GM21737 (cell line): ENCODE data around the gene GGCT.

ENCODE experiments used
- ATAC-seq: cut with Tn5 transposase; IDR thresholded peaks from one replicate; pipeline ENCODE4 v1.9.1; 2021; ENCODE audit warnings: mild to moderate bottlenecking, moderate library complexity; ENCODE audit not compliant: unreplicated experiment

Gene GGCT

DNA sequence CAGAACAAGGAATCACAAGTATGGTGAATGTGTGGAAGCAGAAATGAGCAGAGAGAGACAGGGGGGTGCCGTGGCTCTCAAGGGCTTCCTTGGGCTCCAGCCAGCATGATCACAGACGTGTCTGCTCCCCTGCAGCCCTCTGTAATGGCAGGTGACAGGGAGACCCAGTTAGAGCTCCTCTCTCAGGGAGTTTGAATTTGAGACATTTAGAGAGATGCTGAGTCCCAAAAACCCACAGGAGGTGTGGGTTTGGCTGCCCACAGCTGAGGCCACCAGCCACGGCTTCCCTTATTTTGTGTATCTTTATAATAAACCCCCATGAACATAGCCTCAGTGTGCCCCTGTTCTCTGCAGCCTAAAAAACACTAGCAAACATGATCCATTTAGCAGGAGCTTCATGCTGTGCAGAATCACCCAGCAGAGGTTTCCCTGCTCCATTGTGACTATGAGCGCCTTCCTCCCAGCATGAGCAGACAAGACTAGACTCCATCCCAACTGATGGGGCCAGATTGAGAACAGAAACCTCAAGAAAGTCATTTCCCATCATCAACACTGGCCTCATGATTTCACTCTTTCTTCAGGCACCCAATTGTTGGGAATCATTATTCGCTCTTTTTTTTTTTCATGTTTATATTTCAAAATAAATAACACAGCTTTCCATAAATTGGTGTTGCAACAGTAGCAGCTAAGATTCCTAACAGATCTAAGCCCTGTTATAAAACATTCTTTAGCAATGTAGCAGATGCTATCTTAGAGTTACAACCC, 39.4 kb downstream of the GGCT start:
- ATAC-seq = no peak

- no peak for ATAC-seq
Measured at GRCh38 chr7:30464231-30464671, 40.4 kb downstream of the GGCT start.

DNA sequence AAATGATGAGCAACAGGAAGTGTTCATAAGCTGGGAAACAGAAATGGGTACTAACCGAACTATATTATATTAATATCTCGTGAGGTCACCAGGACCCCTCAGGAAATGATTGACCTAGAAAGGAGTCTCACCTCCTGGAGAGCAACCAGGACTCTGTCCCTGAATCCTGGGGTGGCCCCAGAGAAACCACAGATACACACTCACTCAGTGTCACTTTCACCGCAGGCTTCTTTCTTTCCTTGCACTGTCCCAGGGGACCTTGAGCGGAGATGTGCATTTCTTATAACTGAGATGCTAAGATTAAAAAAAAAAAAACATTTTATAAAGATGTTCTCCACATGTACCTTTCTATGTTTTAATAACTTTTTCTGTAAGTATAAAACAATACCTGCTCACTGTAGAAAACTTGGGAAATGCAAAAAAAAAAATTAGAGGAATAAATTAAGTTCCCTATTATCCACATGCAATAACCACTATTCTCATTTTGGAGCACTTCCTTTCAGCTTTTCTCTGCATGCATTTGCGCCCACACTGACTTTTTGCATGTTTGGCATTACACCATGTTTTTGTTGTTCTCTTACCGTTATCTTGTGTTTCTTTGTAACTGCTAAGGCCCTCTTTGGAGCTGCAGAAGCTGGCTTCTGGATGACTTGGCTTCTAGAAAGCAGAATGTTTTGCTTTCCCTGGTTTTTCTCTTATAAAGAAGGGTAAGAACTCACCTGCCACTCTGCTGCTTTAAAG, 41.1 kb downstream of the GGCT start:
- peak; percentile 84 for ATAC-seq

GRCh38 chr7:30462179-30462578, 42.5 kb downstream of the GGCT start:
- no peak for ATAC-seq

- ATAC-seq = no peak
Measured at GRCh38 chr7:30460246-30460633, 44.4 kb downstream of the GGCT start.

- ATAC-seq = no peak
Measured at GRCh38 chr7:30459591-30460245, 44.9 kb downstream of the GGCT start.

GRCh38 chr7:30458311-30458710, 46.3 kb downstream of the GGCT start:
- no peak for ATAC-seq

DNA sequence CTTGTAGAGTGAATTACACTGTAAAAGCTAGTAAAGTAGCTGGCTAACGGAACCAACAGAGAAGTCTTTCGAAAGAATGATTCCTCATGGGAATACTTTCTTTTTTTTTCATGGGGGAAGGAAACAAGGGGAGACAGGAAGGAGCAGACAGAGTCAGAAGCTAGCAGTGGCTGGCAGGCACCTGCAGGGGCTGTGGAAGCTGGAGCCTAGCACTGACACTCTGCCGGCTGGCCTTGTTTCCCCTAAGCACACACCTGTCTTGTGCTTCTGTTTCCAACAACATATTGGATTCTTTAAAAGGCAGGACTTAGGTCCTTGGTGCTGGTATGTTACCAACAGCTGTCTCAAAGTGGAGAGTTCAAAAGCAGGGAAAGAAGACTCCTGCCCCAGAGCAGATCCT, 50.7 kb downstream of the GGCT start:
- ATAC-seq = no peak

DNA sequence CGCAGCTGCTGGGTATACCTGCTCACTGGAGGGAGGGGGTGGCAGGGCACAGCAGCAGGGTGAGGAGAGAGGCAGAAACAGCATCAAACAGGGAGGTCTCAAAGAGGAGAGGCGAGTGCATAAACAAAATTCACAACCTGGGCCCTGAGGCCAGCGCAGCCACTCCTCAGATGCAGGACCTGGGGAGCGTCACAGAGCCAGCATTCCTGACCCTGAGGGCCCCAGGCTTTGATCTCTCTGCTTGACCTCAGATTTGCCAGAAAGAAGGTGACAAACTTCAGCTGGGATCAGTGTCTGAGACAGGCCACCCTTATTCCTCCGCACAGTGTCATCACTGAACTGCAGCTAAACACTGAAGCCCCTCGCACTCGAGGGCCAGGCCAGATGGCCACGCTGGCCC, 51.6 kb downstream of the GGCT start:
- no peak for ATAC-seq

- ATAC-seq = no peak
Measured at GRCh38 chr7:30452280-30452930, 52.2 kb downstream of the GGCT start.

DNA sequence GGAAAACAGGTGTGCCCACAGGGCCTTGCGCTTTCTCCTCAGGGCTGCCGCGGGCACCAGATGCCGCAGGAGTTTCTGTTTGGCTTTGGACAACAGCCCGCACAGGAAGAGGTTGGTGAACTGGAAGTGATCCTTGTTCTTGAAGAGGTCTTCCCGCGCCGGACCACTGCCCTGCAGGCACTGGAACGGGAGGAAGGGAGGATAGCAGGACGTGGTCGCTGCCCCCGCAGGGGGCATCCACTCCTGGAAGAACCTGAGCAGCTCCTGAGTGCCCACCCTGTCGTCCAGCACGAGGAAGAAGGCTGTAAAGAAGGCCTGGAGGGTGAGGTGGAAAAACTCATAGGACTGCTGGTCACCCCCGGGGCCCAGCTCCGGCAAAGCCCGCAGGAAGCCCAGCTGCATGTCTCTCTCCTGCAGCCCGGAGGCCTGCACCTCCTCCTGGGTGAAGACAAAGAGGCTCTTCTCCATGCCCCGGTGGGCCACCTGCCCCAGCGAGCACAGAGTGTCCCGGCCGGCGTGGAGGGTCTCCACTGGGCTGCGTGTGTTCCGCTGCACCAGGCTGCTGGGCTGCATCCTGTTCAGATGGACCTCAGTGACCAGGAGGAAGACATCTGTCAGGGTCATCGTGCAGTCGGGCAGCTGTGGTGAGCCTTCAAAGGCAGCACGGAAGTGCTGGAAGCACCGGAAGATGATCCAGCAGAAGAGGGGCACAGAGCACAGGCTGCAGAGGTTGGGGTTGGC, 52.9 kb downstream of the GGCT start:
- no peak for ATAC-seq

- no peak for ATAC-seq
Measured at GRCh38 chr7:30450983-30451497, 53.6 kb downstream of the GGCT start.

GRCh38 chr7:30450240-30450982, 54.2 kb downstream of the GGCT start:
- no peak for ATAC-seq

DNA sequence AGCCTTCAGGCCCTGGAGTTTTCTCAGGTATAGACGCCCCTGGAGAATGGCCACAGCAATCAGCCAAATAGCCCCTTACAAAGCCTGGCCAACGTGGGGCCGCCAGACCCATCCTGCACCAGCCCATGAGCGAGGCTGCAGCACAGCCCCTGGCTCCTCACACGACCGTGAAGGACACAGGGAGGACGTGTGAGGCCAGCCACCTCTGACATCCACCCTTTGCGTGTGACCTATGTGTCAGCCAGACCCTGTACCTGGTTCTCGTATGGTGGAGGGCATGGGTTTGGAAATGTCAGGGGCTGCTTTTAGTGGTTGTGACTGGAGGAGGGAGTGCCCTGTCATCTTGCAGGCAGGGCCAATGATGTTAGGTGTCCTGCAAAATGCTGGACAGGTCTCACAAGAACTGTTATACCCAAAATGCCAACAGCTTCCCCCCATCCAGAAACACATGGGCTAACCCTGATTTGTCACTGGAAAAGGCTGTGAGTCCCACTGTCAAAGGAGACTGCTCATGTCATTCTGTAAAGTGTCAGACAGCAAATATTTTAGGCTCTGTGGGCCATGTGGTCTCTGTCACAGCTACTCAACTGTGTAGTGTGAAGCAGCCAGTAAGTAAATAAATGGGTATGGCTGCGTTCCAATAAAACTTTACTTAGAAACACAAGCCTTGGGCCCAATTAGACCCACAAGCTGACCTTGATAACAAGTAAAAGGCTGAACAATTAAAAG, 56.0 kb downstream of the GGCT start:
- ATAC-seq = no peak

DNA sequence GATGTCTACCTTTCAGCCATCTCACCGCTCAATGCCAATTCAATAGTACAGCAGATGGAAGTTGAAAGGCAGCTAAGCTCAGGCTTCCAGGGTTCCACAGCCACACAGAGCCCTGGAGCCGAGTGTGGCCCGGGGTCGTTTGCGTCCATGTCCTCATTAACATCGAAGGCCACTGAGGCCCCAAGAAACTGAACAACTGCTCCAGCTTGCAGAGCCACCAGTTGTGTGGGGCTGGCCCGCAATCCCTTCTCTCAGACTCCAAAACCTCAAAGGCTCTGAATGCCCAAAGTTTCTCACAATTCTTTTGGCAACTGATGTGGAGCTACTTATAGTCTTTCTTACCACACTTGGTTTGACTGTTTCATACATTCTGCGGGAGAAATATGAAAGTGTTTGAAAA, 57.2 kb downstream of the GGCT start:
- no peak for ATAC-seq
